Effector memory CD4-positive, alpha-beta T cell (primary cell): Measurements from ENCODE around the gene SH3GL3.

Source experiments
- DNase-seq, 3 donors: peaks; one replicate each; pipeline ENCODE4 v3.0.0-alpha.2; 2020
- H3K27ac ChIP-seq: 2 replicates; pipeline ENCODE4 v1.7.0; 2013; ENCODE audit warnings: mild to moderate bottlenecking, low read length, moderate library complexity; ENCODE audit not compliant: insufficient read depth, poor library complexity, severe bottlenecking
- H3K27me3 ChIP-seq: replicated peaks from 2 replicates; pipeline ENCODE4 v1.7.0; 2013; ENCODE audit warnings: mild to moderate bottlenecking, low read length; ENCODE audit not compliant: insufficient read depth, control insufficient read depth, poor library complexity, severe bottlenecking
- H3K36me3 ChIP-seq: 2 replicates; pipeline ENCODE4 v1.7.0; 2013; ENCODE audit warnings: mild to moderate bottlenecking, low read length, moderate library complexity; ENCODE audit not compliant: control insufficient read depth, insufficient read depth
- H3K4me1 ChIP-seq: 2 replicates; pipeline ENCODE4 v1.7.0; 2013; ENCODE audit warnings: low read length, mild to moderate bottlenecking; ENCODE audit not compliant: control insufficient read depth, insufficient read depth, poor library complexity, severe bottlenecking
- H3K4me3 ChIP-seq: 2 replicates; pipeline ENCODE4 v1.7.0; 2013; ENCODE audit warnings: low read length, low read depth, mild to moderate bottlenecking; ENCODE audit not compliant: insufficient read depth, poor library complexity, severe bottlenecking
- H3K9me3 ChIP-seq: 2 replicates; pipeline ENCODE4 v1.7.0; 2013; ENCODE audit warnings: mild to moderate bottlenecking, low read length, moderate library complexity; ENCODE audit not compliant: control insufficient read depth

Gene SH3GL3

GRCh38 chr15:83526319-83526718, 79.2 kb downstream of the SH3GL3 start:
- Histone ChIP-seq H3K27me3 (no peaks in the 10 kb centered on the region), H3K4me1 (no peaks in the 10 kb centered on the region), H3K9me3 (peaks cover 7% of the 10 kb centered on the region), H3K4me3 (no peak overlapping the region), H3K36me3 (no peaks in the 10 kb centered on the region), H3K27ac (no peak overlapping the region)
- DNase-seq, result no peak

- DNase-seq, result no peak
- no peak overlapping the region for H3K4me3 ChIP-seq
- H3K4me1 ChIP-seq, result no peaks in the 10 kb centered on the region
- H3K36me3 ChIP-seq, result no peaks in the 10 kb centered on the region
- no peaks in the 10 kb centered on the region for H3K27me3 ChIP-seq
- no peak overlapping the region for H3K27ac ChIP-seq
- peaks cover 7% of the 10 kb centered on the region for H3K9me3 ChIP-seq
These were observed 86.3 kb downstream of the SH3GL3 start for GRCh38 chr15:83533410-83533962.

DNA sequence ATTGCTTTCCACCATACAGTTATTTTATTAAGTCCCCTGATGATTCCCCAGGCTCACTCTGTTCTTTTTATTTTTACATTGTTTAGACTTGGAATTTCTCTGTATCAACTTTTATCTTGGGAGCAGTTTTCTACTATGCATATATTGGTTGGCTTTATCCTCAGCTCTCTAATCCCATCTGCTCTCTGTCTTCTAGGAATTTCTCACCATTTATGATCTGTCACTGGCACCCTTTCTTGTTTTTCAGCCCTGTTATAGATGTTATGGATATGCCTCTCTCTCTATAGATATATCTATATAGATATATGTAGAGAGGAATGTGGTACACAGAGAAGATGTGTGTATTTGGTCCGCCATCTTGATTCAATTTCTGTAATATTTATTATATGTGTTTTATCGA, 90.5 kb downstream of the SH3GL3 start:
- no peaks in the 10 kb centered on the region for H3K36me3 ChIP-seq
- DNase-seq, result no peak
- H3K9me3 ChIP-seq, result no peaks in the 10 kb centered on the region
- no peak overlapping the region for H3K27ac ChIP-seq
- H3K27me3 ChIP-seq, result no peaks in the 10 kb centered on the region
- no peak overlapping the region for H3K4me3 ChIP-seq
- no peaks in the 10 kb centered on the region for H3K4me1 ChIP-seq

GRCh38 chr15:83538682-83539081, 91.5 kb downstream of the SH3GL3 start:
- Histone ChIP-seq H3K4me1 (no peaks in the 10 kb centered on the region), H3K27ac (no peak overlapping the region), H3K27me3 (no peaks in the 10 kb centered on the region), H3K4me3 (no peak overlapping the region), H3K9me3 (no peaks in the 10 kb centered on the region), H3K36me3 (no peaks in the 10 kb centered on the region)
- DNase-seq, result no peak

- no peak for DNase-seq
- Histone ChIP-seq H3K36me3 (no peaks in the 10 kb centered on the region), H3K4me3 (no peak overlapping the region), H3K27ac (no peak overlapping the region), H3K4me1 (no peaks in the 10 kb centered on the region), H3K27me3 (no peaks in the 10 kb centered on the region), H3K9me3 (no peaks in the 10 kb centered on the region)
These were observed 98.8 kb downstream of the SH3GL3 start for GRCh38 chr15:83545804-83546511.

- H3K4me3 ChIP-seq, result no peak overlapping the region
- DNase-seq, result no peak
- no peaks in the 10 kb centered on the region for H3K27me3 ChIP-seq
- no peaks in the 10 kb centered on the region for H3K9me3 ChIP-seq
- no peaks in the 10 kb centered on the region for H3K4me1 ChIP-seq
- no peaks in the 10 kb centered on the region for H3K36me3 ChIP-seq
- no peak overlapping the region for H3K27ac ChIP-seq
These were observed 99.4 kb downstream of the SH3GL3 start for GRCh38 chr15:83546512-83546888.

DNA sequence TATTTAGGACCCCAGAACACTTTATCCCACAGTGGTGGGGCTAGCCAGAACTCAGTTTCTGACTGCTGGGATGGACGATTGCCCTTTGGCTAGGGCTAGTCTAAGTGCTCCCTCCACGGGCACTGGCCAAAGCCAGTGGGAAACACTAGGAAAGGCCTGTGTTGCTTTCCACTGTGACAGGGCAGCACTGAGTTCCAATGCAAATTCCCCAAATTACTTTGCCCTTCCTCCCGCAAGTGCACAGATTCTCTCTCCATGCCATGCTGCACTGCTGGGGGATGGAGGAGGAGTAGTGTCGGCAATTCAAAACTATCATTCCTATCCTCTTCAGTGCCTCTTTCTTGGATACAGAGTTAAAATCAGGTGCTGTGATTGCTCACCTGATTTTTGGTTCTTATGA, 100.0 kb downstream of the SH3GL3 start:
- no peak for DNase-seq
- Histone ChIP-seq H3K9me3 (no peaks in the 10 kb centered on the region), H3K4me3 (no peak overlapping the region), H3K4me1 (no peaks in the 10 kb centered on the region), H3K27me3 (no peaks in the 10 kb centered on the region), H3K27ac (no peak overlapping the region), H3K36me3 (no peaks in the 10 kb centered on the region)

GRCh38 chr15:83549623-83550022, 102.5 kb downstream of the SH3GL3 start:
- H3K9me3 ChIP-seq, result no peaks in the 10 kb centered on the region
- no peak overlapping the region for H3K27ac ChIP-seq
- no peak overlapping the region for H3K4me3 ChIP-seq
- no peaks in the 10 kb centered on the region for H3K27me3 ChIP-seq
- no peaks in the 10 kb centered on the region for H3K4me1 ChIP-seq
- no peaks in the 10 kb centered on the region for H3K36me3 ChIP-seq
- no peak for DNase-seq

DNA sequence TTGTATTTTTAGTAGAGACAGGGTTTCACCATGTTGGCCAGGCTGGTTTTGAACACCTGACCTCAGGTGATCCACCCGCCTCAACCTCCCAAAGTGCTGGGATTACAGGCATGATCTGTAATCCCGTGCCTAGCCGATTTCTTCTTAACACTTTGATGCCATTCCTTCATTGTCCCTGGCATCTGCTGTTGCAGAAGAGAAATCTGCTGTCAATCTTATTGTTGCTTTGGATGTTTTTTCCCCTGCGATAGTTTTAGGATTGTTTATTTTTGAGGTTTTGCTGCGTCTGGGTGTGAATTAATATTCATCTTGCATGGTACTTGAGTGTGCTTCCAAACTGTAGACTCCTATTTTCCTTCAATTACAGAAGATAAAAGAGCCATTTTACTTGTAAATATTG, 107.4 kb downstream of the SH3GL3 start:
- DNase-seq, result no peak
- Histone ChIP-seq H3K4me1 (no peaks in the 10 kb centered on the region), H3K36me3 (no peaks in the 10 kb centered on the region), H3K27ac (no peak overlapping the region), H3K4me3 (no peak overlapping the region), H3K27me3 (no peaks in the 10 kb centered on the region), H3K9me3 (no peaks in the 10 kb centered on the region)

DNA sequence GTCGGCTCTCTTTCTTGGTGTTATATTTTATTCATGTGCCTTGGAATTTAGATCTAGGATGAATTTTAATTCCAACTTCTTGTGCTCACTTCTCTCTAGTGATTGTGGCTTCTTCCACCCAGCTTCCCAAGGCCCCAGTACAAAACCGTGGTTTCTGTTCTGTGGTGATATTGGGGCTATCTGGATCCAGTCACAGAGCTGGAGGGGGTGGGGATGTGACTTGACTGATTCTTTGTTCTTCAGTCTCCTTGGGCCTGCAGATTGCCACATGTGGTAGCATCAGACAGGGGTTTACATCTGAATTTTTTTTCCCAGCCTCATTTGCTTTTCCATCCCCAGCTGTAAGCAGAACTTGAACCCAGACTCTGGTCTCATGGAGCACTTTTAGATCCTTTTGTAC, 108.2 kb downstream of the SH3GL3 start:
- Histone ChIP-seq H3K27me3 (no peaks in the 10 kb centered on the region), H3K36me3 (no peaks in the 10 kb centered on the region), H3K9me3 (no peaks in the 10 kb centered on the region), H3K4me3 (no peak overlapping the region), H3K27ac (no peak overlapping the region), H3K4me1 (no peaks in the 10 kb centered on the region)
- no peak for DNase-seq
